OCI-M1 (cell line): ENCODE measurements around the gene CFAP251.
A peak's percentile ranks its signal among the peaks of the same experiment; 100 is the strongest.

Experiments
- DNase-seq: peaks from one replicate; lab custom pipeline; 2025; lab: John Stamatoyannopoulos, UW

The CFAP251 gene

GRCh38 chr12:122005252-122005776 lies 86.9 kb downstream of the CFAP251 start:
- DNase-seq, result no peak

DNA sequence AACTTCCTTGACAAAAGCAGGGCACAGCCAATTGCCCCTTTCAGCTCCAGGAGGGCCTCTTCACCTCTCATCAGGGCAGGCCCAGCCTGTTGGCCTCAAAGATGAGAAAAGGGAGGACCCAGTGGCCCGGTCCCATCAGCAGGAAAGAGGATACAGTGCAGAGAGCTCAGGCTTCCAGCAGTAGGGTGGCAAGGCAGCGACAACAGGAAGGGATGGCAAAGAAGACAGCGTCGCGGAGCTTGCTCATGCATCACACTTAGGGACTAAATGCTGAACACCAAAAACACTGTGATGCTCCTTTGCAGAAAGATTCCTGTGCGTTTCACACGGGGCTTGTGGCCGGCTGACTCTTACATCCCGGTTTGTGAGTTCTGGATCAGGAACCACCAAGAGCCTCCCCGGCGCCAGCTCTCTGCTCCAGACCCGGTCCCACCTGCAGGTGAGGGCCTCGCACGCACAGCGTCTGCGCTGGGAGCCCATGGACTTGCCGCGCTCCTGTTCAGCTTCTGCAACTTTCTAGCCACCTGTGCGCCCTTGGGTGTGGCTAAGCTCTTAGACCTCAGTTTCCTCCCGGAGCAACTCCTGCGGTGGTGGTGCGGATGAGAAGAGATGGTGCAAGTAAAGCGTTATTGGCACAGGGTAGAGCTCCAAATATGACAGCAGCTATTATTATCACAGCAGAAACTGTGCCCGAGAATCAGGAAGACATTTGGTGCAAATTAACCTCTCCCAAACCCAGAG lies 88.0 kb downstream of the CFAP251 start:
- no peak for DNase-seq

DNA sequence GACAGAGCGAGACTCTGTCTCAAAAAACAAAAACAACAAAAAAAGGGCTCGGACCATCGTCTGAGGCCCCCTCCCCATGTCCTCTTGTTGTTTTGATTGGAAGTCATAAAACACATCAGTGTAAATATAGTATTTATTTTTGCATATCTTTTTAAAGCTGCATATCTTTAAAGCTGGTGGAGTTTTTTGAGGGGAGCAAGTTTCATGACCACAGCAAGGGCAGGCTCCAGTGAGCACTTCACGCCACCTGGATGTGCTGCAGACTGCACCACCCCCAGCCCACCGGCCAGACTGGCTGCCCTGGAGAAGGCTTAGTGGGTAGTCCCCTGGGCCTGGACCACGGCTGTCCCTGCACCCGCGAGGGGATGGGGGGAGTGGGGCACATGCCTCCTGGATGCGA lies 91.3 kb downstream of the CFAP251 start:
- DNase-seq, result no peak

- DNase-seq, result no peak
Measured at GRCh38 chr12:122012184-122012583, 93.8 kb downstream of the CFAP251 start.

- peak; percentile 43 for DNase-seq
Measured at GRCh38 chr12:122013136-122013535, 94.7 kb downstream of the CFAP251 start.

DNA sequence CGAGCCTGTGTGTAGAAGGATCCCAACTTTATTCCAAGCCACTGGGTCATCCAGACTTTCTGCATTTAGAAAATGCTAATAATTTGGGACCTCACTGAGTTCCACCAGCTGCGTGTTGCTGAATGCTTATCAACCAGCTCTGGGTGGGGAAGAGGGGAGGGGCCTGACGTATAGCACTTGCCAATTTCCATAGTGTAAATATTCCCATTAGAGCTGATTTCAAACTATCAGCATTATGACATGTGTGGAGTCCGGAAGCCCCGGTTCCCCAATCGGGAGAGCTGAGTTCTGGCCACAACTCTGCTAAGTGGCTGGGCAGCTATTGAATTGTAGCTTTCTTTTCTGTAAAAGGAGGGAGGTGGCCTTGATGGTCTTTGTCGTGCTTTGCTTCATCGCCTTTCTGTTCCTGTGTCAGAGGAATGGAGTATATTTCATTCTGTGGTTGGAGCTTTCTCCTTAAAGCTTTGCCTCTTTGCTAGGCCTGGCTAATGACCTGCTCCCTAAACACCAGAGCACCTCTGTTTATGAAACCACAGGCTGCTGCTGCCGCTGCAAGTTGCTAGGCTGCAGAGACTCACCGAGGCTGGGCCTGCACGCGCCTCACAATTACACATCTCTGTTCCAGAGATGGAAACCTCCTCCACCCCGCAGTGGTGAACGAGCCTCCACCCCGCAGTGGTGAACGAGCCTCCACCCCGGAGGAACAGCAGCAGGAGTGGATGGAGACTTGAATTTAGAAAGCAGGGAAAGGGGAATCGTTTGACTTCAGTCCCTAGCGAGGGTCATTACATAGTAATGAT lies 95.6 kb downstream of the CFAP251 start:
- DNase-seq, result no peak

DNA sequence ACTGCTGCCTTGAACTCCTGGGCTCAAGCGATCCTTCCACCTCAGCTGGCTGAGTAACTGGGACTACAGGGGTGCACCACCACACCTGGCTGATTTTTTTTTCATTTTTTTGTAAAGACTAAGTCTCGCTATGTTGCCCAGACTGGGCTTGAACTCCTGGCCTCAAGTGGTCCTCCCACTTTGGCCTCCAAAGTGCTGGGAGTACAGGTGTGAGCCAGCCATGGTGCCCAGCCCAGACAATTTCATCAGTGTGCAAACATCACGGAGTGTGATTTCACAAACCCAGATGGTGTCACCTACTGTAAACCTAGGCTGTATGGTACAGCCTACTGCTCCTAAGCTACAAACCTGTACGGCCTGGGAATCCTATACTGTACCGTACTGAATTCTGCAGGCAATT lies 96.4 kb downstream of the CFAP251 start:
- no peak for DNase-seq

GRCh38 chr12:122018457-122018856 lies 100.1 kb downstream of the CFAP251 start:
- no peak for DNase-seq

GRCh38 chr12:122018937-122019336 lies 100.5 kb downstream of the CFAP251 start:
- no peak for DNase-seq

GRCh38 chr12:122020795-122021192 lies 102.4 kb downstream of the CFAP251 start:
- no peak for DNase-seq

DNA sequence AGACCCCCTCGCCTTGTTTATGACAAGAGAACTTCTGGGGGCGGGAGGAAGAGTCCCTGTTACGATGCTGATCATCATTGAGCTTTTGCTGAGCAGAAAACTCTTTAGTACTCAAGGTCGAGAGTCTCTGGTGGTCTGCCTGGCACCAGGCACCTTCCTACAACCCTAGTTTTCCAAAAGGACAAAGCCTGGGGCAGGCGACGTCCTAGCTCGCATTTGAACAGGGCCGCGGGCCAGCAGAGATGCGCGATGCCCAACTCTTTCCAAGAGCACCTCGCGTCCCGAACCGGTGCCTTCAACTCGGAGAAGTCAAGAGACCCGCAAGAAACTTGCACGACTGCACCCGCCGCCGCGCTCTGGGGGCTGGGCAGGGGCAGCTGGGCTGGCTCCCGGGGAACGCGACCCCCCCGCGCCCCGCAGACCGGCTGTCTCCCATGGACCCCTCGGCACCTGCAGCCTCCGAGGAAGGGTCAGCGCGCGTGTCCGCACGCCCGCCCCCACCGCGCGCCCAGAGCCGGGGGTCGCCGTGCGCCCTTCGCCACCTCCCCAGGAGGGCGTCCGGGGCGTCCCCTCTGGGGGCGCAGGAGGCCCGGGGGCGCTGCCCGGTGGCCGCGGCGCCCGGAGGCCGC lies 102.9 kb downstream of the CFAP251 start:
- no peak for DNase-seq

GRCh38 chr12:122021822-122022392 lies 103.5 kb downstream of the CFAP251 start, which contains the start of gene BCL7A:
Gene BCL7A, plus strand, starts transcription at chr12:122021884. Its CDS starts 208 bp downstream, at chr12:122022092.
- peak; percentile 75 for DNase-seq

DNA sequence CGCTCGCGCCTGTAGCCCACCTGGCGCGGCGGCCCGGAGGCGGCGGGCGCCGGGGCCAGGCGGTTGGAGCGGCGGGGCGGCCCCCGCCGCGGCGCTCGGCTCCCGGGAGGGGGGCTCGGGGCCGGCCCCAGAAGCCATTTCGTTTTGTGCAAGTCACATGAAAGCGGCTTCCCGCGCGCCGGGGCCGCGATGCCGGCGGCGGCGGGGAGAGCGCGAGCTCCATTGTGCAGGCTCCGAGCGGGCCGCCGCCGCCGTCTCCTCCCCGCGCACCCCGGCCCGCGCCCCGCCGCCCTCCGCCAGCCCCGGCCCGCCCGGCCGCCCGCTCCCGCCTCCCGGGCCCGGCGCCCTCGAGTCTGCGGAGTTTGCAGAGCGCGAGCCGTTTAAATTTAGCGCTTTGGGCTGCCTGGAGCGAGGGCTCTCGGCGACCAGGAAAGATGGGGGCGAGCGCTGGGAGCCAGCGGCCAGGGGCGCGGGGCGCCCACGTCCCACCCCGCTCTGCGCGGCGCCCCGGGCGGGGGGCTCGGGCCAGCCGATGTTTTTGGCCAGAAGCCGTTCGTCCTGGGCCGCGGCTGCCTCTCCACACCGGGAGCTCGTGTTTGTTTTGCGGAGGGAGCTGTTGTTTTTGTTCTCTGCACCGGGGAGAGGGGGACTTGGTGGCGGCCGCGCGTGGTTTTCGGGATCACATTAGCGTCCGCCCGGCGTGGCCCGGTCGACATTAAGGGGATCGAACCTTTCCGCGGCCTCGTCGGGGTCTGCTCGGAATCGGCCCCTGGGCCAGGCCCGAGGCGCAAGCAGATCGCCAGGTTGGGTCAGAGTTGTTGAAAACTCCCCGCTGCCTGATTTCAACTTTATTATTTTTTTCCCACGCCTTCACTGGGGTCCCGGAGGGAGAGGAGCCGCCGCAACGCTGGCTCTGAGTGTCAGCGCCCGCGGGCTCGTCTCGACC lies 104.3 kb downstream of the CFAP251 start:
- DNase-seq, result peak; percentile 33

GRCh38 chr12:122023339-122024131 lies 105.1 kb downstream of the CFAP251 start:
- DNase-seq, result no peak

DNA sequence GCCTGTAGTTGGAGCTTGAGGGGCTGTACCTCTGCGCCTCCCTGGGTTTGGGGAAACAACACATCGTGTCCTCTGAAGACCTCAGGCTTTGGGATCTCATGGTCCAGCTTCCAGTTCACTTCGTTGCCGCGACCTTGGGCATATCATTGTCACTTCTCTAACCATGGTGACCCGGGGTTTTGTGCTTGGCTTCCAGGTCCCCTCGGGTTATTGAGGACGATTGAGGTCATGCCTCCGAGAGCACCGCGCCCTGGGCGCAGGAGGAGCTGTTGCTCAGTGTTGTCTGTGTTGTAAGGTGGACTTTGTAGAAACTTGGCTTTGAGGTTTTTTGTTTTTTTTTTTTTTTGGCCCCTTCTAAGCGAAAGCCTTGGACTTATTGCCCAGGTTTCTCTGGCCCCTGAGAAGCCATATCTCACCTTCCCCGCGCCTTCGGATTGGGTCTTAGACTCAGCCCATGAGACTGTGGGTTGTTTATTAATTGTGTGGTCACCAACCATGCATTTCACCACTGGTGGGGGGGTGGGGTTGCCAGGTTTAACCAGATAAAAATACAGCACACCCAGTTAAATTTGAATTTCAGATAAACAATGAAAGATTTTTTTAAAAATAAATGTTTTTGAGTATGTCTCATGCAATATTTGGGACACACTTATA lies 105.9 kb downstream of the CFAP251 start:
- no peak for DNase-seq

- no peak for DNase-seq
Measured at GRCh38 chr12:122026706-122027333, 108.4 kb downstream of the CFAP251 start.

GRCh38 chr12:122028165-122028904 lies 109.9 kb downstream of the CFAP251 start:
- DNase-seq, result no peak

GRCh38 chr12:122028905-122029560 lies 110.6 kb downstream of the CFAP251 start:
- no peak for DNase-seq
